GM21390 (cell line): ENCODE results near the gene ECEL1.

Source experiments
- ATAC-seq: cut with Tn5 transposase; IDR thresholded peaks from one replicate; pipeline ENCODE4 v1.9.1; 2021; ENCODE audit not compliant: unreplicated experiment

Gene ECEL1

DNA sequence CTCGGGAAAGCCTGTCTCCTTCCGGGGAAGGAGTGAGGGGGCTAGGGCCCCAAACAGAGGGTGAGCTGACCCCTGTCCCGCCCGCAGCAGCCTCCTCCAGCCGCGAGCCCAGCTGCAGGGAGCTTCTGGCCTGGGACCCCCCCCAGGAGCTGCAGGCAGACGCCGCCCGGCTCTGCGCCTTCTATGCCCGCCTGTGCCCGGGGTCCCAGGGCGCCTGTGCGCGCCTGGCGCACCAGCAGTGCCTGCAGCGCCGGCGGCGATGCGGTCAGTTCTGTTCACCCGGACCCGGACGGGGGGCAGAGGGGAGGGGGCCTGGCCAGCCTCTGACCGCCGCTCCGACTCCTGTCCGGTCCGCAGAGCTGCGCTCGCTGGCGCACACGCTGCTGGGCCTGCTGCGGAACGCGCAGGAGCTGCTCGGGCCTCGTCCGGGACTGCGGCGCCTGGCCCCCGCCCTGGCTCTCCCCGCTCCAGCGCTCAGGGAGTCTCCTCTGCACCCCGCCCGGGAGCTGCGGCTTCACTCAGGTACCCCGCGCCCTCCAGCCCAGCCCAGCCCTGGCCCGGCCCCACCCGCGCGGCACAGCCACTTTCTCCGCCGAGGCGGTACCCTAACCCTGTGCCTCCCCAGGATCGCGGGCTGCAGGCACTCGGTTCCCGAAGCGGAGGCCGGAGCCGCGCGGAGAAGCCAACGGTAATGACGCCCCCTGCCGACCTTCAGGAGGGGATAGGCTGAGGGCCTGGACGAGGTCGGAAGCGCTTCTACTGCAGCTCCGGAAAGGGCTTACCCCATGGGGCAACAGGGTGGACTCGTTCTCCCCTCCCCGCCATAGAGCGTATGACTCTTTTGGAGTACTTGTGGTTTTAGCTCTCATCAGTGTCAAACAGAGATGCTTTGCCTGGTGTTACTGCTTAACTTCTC is 36.3 kb upstream of the ECEL1 start:
- ATAC-seq = no peak

- no peak for ATAC-seq
Observed at GRCh38 chr2:232523402-232523681, 35.7 kb upstream of the ECEL1 start.

GRCh38 chr2:232522623-232523401 is 35.2 kb upstream of the ECEL1 start:
- no peak for ATAC-seq

- ATAC-seq = no peak
Observed at GRCh38 chr2:232521959-232522622, 34.5 kb upstream of the ECEL1 start.

DNA sequence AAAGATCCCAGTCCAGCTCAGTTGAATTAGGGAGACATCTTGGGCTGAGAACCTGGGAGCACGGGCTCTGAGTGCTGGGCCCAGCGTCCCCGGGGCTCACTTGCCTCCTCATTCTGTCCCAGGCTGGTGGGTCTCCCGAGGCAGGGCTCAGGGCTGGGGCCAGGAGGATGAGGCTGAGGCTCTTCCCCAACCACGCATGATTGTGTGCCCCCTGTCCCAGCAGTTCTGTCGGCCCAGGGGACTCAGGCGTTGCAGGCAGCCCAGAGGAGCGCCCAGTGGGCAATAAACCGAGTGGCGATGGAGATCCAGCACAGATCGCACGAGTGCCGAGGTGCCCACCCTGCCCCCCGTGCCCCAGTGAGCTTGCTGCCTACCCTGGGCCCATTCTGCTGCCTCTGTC is 33.5 kb upstream of the ECEL1 start:
- no peak for ATAC-seq

DNA sequence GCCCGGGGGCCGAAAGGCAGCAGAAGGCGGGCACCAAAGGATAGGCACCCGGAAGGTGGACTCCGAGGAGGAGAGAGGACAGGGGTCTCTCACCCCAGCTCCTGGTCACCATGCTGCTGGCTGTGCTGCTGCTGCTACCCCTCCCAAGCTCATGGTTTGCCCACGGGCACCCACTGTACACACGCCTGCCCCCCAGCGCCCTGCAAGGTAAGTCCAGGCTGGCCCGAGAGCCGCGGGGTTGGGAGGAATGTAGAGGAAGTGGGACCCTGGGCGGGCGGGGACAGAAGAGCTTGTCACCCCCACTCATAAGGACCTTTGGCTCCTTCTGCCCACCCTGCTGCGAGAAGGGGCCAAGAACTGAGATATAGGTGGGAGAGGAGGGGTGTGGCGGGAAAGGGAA is 32.9 kb upstream of the ECEL1 start:
- no peak for ATAC-seq

DNA sequence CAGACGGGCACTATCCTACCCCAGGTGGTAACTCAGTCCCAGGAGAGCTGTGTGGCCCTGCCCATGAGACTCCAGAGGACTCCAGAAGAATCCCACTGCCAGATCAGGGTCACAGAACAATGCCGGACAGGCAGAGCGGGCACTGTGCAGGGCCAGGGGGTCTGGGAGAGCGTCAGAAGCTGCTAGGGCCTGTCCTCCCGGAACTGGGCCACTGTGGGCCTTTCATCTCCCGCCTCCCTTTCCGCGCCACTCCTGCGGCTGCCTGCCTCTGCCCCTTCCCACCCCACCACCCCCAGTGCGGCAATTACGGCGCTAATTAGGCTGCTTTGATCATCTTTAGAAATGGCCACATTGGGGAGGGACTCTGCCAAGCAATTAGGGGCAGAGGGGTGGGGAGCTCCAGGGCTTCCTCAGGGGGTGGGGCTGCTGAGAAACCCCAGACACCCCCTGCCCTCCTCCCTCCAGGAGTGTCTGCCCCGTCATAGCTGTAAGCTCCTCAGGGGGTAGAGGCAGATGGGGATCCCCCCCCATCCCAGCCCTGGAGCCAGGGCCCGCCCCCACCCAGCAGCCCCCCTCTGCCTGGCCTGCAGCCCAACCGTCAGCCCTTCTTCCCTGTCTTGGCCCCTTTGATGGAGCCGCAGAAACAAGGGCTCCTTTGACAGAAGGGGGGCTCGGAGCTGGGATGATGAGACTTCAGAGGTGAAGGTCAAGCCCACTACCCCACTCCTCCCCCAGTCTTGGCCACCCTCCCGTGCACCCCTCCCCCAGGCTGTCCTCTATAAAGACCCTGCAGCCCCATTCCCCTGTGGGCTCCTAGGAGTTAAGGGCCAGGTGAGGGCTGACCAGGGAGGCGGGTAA is 32.2 kb upstream of the ECEL1 start, which contains the start of gene PRSS56:
Gene PRSS56, plus strand, starts transcription at position 808 of the 858 bp plus-strand sequence. CDS start 211 bp downstream, outside the sequence.
- no peak for ATAC-seq

GRCh38 chr2:232518844-232519243 is 31.2 kb upstream of the ECEL1 start:
- ATAC-seq = no peak

- no peak for ATAC-seq
Observed at GRCh38 chr2:232516551-232516950, 28.9 kb upstream of the ECEL1 start.

DNA sequence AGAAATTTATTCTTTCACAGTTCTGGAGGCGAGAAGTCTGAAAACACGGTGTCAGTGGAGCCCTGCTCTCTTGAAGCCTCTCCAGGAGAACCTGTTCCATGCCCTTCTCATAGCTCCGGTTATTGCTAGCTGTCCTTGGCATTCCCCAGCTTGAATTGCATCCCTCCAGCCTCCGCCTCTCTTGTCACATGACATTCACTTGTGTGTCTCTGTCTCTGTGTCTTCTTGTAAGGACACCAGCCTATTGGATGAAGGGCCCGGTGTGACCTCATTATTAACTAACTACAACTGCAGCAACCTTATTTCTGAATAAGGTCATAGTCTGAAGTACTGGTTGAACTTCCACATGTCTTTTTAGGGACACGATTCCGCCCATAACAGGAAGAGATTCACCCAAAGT is 28.0 kb upstream of the ECEL1 start:
- ATAC-seq = no peak

GRCh38 chr2:232513353-232513752 is 25.7 kb upstream of the ECEL1 start:
- no peak for ATAC-seq

DNA sequence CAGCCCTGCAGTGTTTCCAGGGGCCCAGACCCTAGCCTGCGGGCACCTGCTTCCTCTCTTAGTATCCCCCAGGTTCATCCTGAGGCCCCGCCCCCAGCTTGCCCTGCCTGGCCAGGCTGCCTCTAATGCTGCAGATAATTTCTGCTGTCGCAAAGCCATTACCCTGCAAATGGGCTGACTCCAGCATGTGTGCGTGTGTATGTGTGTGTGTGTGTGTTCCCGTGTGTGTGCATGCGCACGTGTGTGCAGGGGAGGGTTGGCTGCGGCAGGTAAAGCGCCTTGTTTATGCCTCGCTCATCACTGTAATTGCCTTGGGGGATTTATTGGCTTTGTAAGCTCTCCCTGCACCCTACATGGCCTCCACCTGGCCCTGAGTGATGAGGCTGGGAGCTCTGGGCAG is 25.0 kb upstream of the ECEL1 start:
- ATAC-seq = no peak

DNA sequence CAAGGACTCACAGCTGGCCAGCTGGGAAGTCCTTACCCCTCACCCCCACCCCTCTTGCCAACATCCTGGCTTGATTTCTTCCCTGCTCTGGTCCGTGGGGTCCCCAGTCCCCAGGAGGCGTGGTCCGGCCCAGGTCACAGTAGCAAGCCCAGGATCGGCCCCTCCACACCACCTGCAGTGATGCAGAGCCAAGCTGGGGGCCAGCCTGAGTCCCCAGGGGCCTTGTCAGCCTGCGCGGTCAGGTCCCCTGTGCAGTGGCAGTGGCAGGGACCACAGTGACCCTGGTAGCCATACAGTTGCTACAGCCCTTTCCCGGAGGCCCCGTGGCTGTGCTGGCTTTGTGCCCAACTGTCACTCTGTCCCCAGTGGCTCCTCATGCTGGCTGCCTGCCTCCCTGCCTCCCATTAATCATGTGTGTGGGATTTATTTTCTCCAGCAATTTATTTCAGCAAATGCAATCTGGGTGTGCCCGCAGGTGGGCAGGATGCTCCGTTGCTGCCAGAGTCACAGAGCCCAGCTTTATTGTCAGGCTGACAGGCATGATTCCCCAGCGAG is 23.8 kb upstream of the ECEL1 start:
- no peak for ATAC-seq

DNA sequence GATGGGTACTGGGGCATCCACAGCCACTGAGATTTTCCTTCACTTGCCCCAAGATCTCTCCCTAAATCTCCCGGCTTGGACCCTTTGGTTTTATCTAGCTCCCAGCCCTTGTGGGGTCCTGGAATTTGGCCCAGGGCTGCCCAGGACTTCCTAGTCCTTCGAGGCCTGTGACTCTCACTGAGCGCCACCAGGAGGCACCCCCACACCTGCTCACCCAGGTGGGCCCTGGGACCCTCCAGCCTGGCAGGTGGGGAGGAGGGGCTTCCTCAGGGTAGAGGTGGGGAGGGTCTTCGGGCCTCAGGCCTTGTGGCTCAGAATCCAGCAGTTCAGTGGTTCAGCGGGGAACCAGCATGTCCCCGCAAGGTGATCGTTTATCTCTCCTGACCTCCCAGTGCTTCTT is 20.6 kb upstream of the ECEL1 start:
- ATAC-seq = no peak

DNA sequence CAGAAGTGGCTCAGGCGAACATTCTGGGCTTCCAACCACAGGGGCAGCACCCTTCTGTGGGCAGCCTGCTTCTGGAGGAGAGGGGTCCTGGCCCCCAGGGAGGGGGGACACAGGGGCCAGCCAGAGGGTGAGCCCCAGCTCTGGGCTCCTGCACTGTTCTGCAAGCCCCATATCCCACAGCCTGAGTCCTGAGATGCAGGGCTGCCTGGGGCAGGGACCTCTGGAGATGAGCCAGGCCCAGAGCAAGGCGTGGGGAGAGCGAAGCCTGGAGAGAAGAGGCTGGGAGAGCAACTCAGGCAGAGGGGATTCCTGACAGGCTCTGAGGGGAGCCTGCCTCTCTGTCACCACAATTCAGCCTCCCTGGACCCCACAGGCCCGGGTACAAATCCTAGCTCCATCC is 19.1 kb upstream of the ECEL1 start:
- ATAC-seq = no peak

- no peak for ATAC-seq
Observed at GRCh38 chr2:232505856-232506255, 18.2 kb upstream of the ECEL1 start.

DNA sequence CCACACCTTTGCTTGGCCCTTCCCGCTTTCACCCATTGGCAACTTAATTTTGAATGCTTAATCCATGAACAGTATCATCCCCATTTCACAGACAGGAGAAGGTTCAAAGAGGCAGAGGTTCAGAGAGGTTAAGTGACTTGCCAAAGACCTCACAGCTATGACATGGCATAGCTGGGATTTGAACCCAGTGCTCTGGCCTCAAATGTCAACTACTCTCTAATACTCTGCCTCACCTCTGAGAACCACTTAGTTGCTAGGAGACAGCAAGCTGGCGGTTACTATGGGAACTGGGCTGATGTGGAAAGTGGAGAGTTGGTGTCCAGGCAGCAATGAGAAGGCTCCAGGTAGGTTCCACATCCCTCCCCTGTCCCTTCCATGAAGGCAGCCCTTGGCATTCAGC is 16.8 kb upstream of the ECEL1 start:
- ATAC-seq = no peak

DNA sequence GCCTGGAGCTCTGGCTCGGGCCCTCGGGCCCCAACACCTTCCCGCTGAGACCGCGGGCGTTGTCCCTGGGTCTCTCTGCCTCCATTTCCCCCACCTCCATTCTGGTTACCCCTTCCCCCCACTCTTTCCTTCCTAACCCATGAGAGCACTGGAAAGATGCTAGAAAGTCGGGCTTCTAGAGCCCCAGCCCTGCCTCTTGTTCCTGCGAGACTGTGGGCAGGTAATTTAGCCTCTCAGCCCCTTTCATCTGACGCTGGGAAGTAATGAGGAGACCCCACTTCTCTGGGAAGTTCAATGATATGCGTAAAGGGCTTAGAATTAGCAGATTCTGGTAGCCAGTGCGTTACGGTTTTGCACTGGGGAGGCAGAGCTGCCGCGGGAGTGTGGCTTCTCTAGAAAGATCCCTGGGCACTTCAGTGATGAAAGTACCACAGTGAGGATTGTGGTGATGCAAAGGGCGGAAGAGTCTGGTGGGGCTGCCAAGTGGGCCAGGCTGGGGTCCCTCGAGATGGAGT is 16.2 kb upstream of the ECEL1 start:
- ATAC-seq = no peak

- no peak for ATAC-seq
Observed at GRCh38 chr2:232502911-232503808, 15.5 kb upstream of the ECEL1 start.
